Activated T-helper 17 cell treated with anti-CD3 and anti-CD28 coated beads, Interleukin-2, amount 50 U/mL, for 72 hours (primary cell): ENCODE measurements around the gene EFHC2. TPM values are rescaled to one million over a fixed set of nuclear protein-coding genes. Genes with fewer than 3 reads are reported as not detected.

Source experiments
- ATAC-seq: fragments of 150-1000 bp; cut with Tn5 transposase; replicated peaks from 2 replicates; pipeline ENCODE4 v1.10.0; 2021; ENCODE audit warnings: mild to moderate bottlenecking, moderate library complexity
- H3K27ac Mint-ChIP-seq: one replicate; pipeline ENCODE4 v1.8.0; 2022; ENCODE audit warnings: mixed read lengths
- H3K27me3 Mint-ChIP-seq: one replicate; pipeline ENCODE4 v1.8.0; 2022; ENCODE audit warnings: mixed read lengths
- H3K36me3 Mint-ChIP-seq: one replicate; pipeline ENCODE4 v1.8.0; 2022; ENCODE audit warnings: low read depth, mild to moderate bottlenecking, mixed read lengths
- H3K4me1 Mint-ChIP-seq: one replicate; pipeline ENCODE4 v1.8.0; 2022; ENCODE audit warnings: mixed read lengths
- H3K4me3 Mint-ChIP-seq: one replicate; pipeline ENCODE4 v1.8.0; 2022; ENCODE audit warnings: mild to moderate bottlenecking, mixed read lengths
- H3K9me3 Mint-ChIP-seq: one replicate; pipeline ENCODE4 v1.8.0; 2022; ENCODE audit warnings: mixed read lengths
- total RNA-seq, 2 donors: library from RNA; stranded (reverse); gene quantifications; one replicate each; pipeline ENCODE4 v1.2.3, GENCODE V29; 2022

EFHC2 gene
- total RNA-seq, 2 donors from 2014 or later = 0.13 to 0.15 TPM

GRCh38 chrX:44175455-44175854, 168.0 kb downstream of the EFHC2 start:
- Mint-ChIP-seq H3K36me3 (no peaks in the 10 kb centered on the region), H3K9me3 (peaks cover 5% of the 10 kb centered on the region), H3K27ac (no peak overlapping the region), H3K27me3 (no peaks in the 10 kb centered on the region), H3K4me1 (no peaks in the 10 kb centered on the region), H3K4me3 (no peak overlapping the region)
- no peak for ATAC-seq

DNA sequence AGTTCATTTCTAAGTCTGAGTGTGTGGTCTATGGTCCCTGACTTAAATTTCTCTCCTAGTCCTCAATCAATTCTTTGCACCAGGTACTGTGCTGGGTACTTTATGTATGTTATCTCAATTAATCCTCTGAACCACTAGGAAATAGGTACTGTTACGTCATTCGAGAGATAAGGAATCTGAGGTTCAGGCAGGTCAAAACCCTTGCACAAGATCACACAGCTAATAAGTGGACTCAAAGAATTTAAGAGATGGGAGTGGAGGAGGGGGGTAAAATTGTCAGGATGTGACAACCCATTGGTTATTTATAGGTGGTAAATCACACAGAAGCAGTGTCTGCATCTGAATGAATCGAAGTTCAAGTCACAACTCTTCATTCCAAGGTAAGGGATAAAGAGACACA, 169.4 kb downstream of the EFHC2 start:
- H3K27me3 Mint-ChIP-seq = no peaks in the 10 kb centered on the region
- no peaks in the 10 kb centered on the region for H3K4me1 Mint-ChIP-seq
- ATAC-seq = no peak
- no peak overlapping the region for H3K4me3 Mint-ChIP-seq
- H3K36me3 Mint-ChIP-seq = no peaks in the 10 kb centered on the region
- H3K27ac Mint-ChIP-seq = no peak overlapping the region
- peaks cover 5% of the 10 kb centered on the region for H3K9me3 Mint-ChIP-seq

DNA sequence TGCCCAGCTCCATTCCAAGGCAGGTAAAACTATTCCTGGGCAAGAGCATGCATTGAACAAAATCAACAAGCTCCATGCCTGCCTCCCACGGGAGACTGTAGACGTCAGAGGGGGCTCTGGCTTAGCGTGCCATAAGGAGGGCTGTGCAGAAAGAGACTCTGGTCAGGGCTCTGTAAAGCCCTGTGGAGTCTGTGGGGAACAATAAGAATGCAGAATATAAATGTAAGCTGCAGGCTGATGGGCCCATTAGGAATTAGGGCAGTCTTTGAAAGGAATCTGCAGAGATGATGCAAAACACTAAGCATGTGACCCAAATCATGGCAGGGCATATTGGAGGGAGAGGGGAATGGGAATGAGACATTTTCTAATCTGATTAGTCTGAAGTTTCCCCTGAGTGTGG, 170.3 kb downstream of the EFHC2 start:
- Mint-ChIP-seq H3K27ac (no peak overlapping the region), H3K4me3 (no peak overlapping the region), H3K9me3 (peaks cover 5% of the 10 kb centered on the region), H3K36me3 (no peaks in the 10 kb centered on the region), H3K4me1 (no peaks in the 10 kb centered on the region), H3K27me3 (no peaks in the 10 kb centered on the region)
- ATAC-seq = no peak

DNA sequence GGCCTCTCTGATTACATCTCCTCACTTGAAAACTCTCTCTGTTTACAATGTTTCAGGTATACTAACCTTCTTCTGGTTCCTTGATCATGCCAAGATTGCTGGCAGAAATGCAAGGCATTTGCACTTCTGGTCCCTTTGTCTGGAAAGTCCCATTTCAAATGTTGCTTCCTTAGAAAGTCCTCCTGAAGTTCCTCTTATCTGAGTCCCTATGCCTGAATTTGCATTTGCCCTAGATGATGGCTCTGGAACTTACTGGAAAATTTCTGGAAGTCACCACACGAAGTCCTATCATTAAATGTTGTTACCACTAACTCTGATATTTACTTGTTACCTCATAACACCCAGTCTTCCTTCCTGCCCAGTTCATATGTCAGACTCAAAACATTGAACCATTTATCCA, 176.4 kb downstream of the EFHC2 start:
- Mint-ChIP-seq H3K4me3 (no peak overlapping the region), H3K4me1 (no peaks in the 10 kb centered on the region), H3K36me3 (no peaks in the 10 kb centered on the region)

DNA sequence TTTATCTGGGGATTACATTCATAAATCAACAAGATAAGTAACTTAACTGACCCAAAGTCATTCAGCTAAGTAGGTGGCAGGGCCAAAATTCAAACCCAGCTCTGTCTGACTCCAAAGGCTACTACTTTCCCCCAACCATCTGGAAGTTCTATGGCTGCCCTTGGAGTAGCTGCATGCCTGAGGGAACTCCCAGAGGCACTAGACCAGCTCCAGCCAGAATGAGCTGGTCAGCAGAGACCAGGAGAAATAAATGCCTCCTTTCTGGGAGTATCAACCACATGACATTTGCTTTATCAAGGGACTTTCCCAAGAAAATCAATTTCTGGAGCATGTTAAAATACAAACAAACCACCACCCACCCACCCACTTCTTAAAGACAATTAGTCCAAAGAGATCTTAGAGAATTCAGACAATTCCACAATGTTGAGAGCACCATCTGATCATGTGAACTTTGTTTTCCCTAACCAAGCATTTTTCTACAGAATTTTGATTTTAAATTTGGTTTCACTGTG, 180.5 kb downstream of the EFHC2 start:
- ATAC-seq = no peak
- Mint-ChIP-seq H3K4me1 (no peaks in the 10 kb centered on the region), H3K36me3 (no peaks in the 10 kb centered on the region), H3K27me3 (no peaks in the 10 kb centered on the region), H3K9me3 (no peaks in the 10 kb centered on the region), H3K27ac (no peak overlapping the region), H3K4me3 (no peak overlapping the region)

More for the DNA sequence above, 176.4 kb downstream of the EFHC2 start:
- no peak for ATAC-seq
- no peaks in the 10 kb centered on the region for H3K9me3 Mint-ChIP-seq
- H3K27ac Mint-ChIP-seq = no peak overlapping the region
- H3K27me3 Mint-ChIP-seq = no peaks in the 10 kb centered on the region

DNA sequence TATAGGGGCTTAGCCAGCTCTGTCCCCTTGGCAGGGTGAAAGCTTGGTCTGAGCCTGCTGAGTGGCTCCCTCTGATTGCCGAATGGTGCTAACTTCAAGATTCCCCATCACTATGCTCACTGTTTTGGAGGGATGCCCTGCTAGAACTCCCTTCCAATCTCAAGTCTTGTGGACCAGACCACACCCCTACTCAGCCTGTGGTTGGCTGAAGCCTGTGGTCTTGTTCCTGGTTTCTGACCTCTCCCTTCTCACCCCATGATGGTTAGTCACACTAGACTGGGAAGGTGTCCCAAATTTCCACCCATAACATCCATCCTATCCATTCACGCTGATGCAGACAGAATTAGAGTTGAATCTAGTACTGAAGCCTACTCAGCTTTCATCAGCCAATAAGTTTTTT, 185.6 kb downstream of the EFHC2 start:
- no peak overlapping the region for H3K27ac Mint-ChIP-seq
- no peak overlapping the region for H3K4me3 Mint-ChIP-seq
- no peaks in the 10 kb centered on the region for H3K36me3 Mint-ChIP-seq
- no peaks in the 10 kb centered on the region for H3K9me3 Mint-ChIP-seq
- H3K27me3 Mint-ChIP-seq = no peaks in the 10 kb centered on the region
- H3K4me1 Mint-ChIP-seq = no peaks in the 10 kb centered on the region
- ATAC-seq = no peak

DNA sequence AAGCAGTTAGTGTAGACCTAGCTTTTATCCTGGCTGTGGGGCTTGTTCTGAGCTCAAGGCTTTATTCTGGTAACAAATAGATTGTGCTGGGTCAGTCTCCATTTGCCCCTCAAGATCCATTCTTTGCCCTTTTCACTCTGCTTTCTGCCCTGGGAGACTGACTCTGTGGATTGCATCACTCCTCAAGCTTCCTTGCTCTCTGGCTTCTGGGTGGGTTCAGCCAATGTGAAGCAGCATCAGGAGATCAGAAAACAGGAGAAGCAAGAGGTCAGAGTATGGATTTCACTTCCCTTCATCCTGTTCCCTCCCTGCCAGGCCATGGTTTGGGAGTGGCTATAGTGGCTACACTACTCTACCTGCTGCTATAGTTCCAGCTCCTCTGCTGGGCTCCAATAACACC, 186.2 kb downstream of the EFHC2 start:
- no peaks in the 10 kb centered on the region for H3K9me3 Mint-ChIP-seq
- no peak overlapping the region for H3K27ac Mint-ChIP-seq
- no peak overlapping the region for H3K4me3 Mint-ChIP-seq
- no peaks in the 10 kb centered on the region for H3K4me1 Mint-ChIP-seq
- H3K27me3 Mint-ChIP-seq = no peaks in the 10 kb centered on the region
- ATAC-seq = no peak
- H3K36me3 Mint-ChIP-seq = no peaks in the 10 kb centered on the region

DNA sequence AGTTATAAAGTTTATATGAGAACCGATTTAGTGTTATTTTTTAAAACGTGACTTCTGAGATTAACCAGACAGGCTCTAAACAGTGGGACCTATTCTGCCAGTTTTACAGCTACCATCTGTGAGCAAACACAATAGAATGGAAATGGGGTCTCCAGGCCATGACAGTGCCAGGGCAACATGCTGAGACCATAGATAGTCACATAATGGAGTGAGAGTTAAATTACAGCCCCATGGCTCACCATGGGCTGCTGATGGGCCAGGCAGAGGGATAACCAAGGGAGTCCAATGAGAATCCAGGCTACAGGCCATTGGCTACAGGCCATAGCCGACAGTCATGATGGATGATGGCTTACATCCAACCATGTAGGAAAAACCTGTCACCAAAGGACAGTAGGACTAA, 186.7 kb downstream of the EFHC2 start:
- ATAC-seq = no peak
- Mint-ChIP-seq H3K4me3 (no peak overlapping the region), H3K36me3 (no peaks in the 10 kb centered on the region), H3K27ac (no peak overlapping the region), H3K27me3 (no peaks in the 10 kb centered on the region), H3K9me3 (no peaks in the 10 kb centered on the region), H3K4me1 (no peaks in the 10 kb centered on the region)

DNA sequence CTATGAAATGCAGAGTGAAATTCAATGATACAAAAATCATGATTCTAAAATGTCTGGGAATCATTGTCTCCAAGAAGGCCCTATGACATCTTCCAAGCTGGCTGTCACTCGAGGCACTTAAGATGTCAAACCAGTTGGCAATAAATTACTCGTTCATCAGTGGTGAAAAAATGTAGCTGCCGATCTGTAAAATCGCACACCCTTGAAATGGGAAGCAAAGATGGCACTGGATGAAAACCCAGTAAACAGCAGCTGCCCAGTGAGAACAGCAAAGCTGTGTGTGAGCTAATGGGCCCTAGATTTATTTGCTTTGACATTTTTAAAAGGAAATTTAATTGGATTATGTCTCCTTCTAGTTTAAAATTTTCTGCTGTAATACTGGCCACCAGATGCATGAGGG, 188.3 kb downstream of the EFHC2 start:
- no peak for ATAC-seq
- Mint-ChIP-seq H3K9me3 (no peaks in the 10 kb centered on the region), H3K36me3 (no peaks in the 10 kb centered on the region), H3K4me1 (no peaks in the 10 kb centered on the region), H3K27me3 (no peaks in the 10 kb centered on the region), H3K27ac (no peak overlapping the region), H3K4me3 (no peak overlapping the region)

DNA sequence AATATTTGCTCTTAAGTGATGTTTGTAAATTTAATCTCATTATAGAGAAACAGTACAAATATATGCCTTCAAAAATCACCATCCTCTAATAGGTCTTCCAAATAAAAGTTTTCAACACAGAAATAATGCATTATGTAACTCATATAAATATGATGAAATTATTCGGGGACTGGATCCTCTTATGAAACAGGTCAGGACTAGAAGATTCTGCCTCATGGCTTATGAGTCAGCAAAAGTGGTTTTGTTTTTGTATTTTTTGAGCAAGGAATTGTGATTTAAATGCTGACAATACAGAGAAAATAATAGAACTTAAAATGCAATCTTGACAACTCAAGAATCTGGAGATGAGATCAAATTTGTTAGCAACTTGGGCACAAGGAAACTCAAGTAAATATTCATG, 190.6 kb downstream of the EFHC2 start:
- no peak overlapping the region for H3K4me3 Mint-ChIP-seq
- no peaks in the 10 kb centered on the region for H3K27me3 Mint-ChIP-seq
- no peak overlapping the region for H3K27ac Mint-ChIP-seq
- H3K4me1 Mint-ChIP-seq = no peaks in the 10 kb centered on the region
- H3K36me3 Mint-ChIP-seq = no peaks in the 10 kb centered on the region
- no peak for ATAC-seq
- H3K9me3 Mint-ChIP-seq = no peaks in the 10 kb centered on the region

GRCh38 chrX:44147130-44147529, 196.3 kb downstream of the EFHC2 start:
- Mint-ChIP-seq H3K27ac (no peak overlapping the region), H3K36me3 (no peaks in the 10 kb centered on the region), H3K9me3 (no peaks in the 10 kb centered on the region), H3K27me3 (no peaks in the 10 kb centered on the region), H3K4me3 (no peak overlapping the region), H3K4me1 (no peaks in the 10 kb centered on the region)
- ATAC-seq = no peak

DNA sequence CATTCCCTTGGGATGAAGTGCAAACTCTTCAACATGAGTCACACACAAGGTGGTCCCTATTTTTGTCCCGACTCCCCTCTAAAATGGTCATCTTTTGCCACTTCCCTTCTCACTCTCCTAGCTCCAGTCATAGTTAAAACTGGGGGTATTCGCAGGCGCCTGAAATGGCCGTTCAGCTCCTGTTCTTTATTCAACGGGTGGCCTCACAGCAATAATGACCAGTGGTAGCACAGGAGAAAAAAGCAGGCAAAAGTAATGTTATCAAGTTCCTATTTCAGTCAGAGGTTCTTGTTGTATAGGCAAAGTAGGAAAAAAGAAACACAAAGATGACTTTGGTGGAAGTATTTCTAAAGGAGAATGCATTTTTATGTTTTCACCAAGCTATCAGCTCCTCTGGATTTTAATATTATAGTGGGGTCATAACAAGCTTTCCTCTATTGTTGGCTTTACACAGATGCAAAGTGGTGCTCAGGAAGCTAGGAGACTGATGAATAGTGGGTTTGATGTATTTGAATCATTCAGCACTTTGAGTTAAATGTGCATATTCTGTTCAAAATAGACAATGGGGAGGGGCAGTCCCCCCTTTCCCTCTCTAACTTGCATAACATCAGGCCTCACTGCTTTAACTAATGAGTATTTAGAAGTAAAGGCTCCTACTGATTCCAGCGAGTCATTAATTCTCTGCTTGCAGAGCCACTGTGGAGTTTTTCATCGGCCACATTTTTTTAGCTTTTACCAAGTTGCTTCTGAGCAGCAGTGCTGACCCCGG, 199.1 kb downstream of the EFHC2 start:
- H3K9me3 Mint-ChIP-seq = no peaks in the 10 kb centered on the region

DNA sequence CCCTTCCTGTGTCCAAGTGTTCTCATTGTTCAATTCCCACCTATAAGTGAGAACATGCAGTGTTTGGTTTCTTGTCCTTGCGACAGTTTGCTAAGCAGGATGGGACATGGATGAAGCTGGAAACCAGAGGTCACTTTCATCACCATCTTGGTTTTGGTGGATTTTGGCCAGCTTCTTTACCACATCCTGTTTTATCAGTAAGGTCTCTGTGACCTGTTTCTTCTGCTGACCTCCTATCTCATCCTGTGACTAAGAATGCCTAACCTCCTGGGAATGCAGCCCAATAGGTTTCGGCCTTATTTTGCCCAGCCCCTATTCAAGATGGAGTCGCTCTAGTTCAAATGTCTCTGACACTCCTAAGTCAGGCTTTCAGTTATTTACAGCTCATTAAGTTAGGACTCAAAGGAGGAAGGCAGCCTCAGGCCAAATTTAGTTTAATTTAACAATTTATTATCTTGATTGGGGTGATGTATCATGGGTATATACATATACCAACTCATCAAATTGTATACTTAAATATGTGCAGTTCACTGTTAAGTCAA, 200.3 kb downstream of the EFHC2 start:
- no peaks in the 10 kb centered on the region for H3K36me3 Mint-ChIP-seq
- H3K27ac Mint-ChIP-seq = no peak overlapping the region
- no peak overlapping the region for H3K4me3 Mint-ChIP-seq
- H3K4me1 Mint-ChIP-seq = no peaks in the 10 kb centered on the region
- H3K27me3 Mint-ChIP-seq = no peaks in the 10 kb centered on the region
- no peak for ATAC-seq
- no peaks in the 10 kb centered on the region for H3K9me3 Mint-ChIP-seq

More for the DNA sequence above, 199.1 kb downstream of the EFHC2 start:
- no peaks in the 10 kb centered on the region for H3K4me1 Mint-ChIP-seq
- H3K27me3 Mint-ChIP-seq = no peaks in the 10 kb centered on the region
- ATAC-seq = no peak
- no peaks in the 10 kb centered on the region for H3K36me3 Mint-ChIP-seq
- no peak overlapping the region for H3K4me3 Mint-ChIP-seq
- H3K27ac Mint-ChIP-seq = no peak overlapping the region

- no peak overlapping the region for H3K4me3 Mint-ChIP-seq
- no peaks in the 10 kb centered on the region for H3K4me1 Mint-ChIP-seq
- H3K27ac Mint-ChIP-seq = no peak overlapping the region
- H3K36me3 Mint-ChIP-seq = no peaks in the 10 kb centered on the region
- peaks cover 3% of the 10 kb centered on the region for H3K9me3 Mint-ChIP-seq
- peaks cover 4% of the 10 kb centered on the region for H3K27me3 Mint-ChIP-seq
- ATAC-seq = no peak
These were observed 213.3 kb downstream of the EFHC2 start for GRCh38 chrX:44130189-44130588.

DNA sequence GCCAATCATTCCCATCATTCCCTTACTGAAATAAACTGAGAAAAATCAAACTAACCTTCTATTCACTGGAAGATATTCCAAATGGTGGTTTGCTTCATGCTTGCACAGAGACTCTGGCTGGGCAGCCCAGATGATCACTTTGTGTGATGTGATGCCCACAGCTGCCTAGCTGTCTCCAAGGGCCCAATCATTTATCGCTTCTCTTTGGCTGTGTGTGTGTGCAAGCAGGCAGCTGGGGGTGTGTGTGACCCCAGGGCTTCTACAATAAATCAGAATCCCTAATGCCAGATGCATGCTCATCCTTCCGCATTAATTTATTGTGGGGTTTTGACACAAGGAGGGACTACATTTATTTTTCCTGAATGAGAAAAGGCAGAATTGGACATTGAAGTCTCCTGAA, 230.1 kb downstream of the EFHC2 start:
- Mint-ChIP-seq H3K4me3 (no peak overlapping the region), H3K4me1 (no peaks in the 10 kb centered on the region), H3K36me3 (no peaks in the 10 kb centered on the region), H3K9me3 (no peaks in the 10 kb centered on the region), H3K27ac (no peak overlapping the region), H3K27me3 (no peaks in the 10 kb centered on the region)
- ATAC-seq = no peak
